Spleen (tissue), 7 donors: ENCODE data around the gene RUFY3.

Source experiments
- CTCF ChIP-seq, 11 experiments: fragments of 200-600 bp in 7 of 11; fragments of 450-650 bp in 4 of 11; sonication (generic) in 4 of 11; IDR thresholded peaks in 8 of 11; conservative IDR thresholded peaks in 3 of 11; 1 replicate in 7 of 11; 2 replicates in 4 of 11; pipeline versions ENCODE4 v1.4.0 to v1.8.0; 2016 to 2021; ENCODE audit warnings: antibody characterized with exemption in 11 of 11, inconsistent platforms in 4 of 11, mild to moderate bottlenecking in 1 of 11
- POLR2A ChIP-seq, 3 donors: fragments of 450-650 bp; IDR thresholded peaks; one replicate each; pipeline ENCODE4 v1.5.1; 2017; ENCODE audit warnings: antibody characterized with exemption in 3 of 3, mild to moderate bottlenecking in 1 of 3
- donor health status: DM: no; HTN: no; CAD: no; lungs with moderate emphysema.
- donor health status: DM: no; HTN: no; CAD: no.
- donor health status: DM: no; HTN: no; CAD: no.

- no peak for TF ChIP-seq POLR2A (IDR thresholded peaks at IDR 0.05)
- no peak for TF ChIP-seq CTCF (IDR thresholded peaks at IDR 0.05 in 8 of 11, conservative IDR thresholded peaks at IDR 0.05 in 3 of 11)
Observed at GRCh38 chr4:70718811-70719604, 2.8 kb upstream of the RUFY3 start.
